K562 (cell line): ENCODE data around the gene RHOF. TPM values are rescaled to one million over a fixed set of nuclear protein-coding genes. Genes with fewer than 3 reads are reported as not detected.

ENCODE experiments used
- ATAC-seq: fragments of 200-7000 bp; cut with Tn5 transposase; 3 replicates; pipeline ENCODE4 v1.9.1; 2020; ENCODE audit warnings: moderate library complexity
- BruUV-seq: library from RNA; stranded (reverse); fragments of 400-500 nt; replicated peaks from 2 replicates; lab custom pipeline; 2021; lab: Mats Ljungman, UMichigan
- CTCF ChIA-PET: fragments of 300-600 bp; formaldehyde crosslinking; extraction: SDS; loops from one replicate; lab custom pipeline; 2021; ENCODE audit warnings: low intra/inter-chr PET ratio; lab: Yijun Ruan, JAX
- POLR2A ChIA-PET: fragments of 300-600, 350-650 bp; sonication (Branson Sonifier 250); formaldehyde crosslinking; extraction: SDS; loops from one replicate; lab custom pipeline; 2021; ENCODE audit warnings: antibody characterized with exemption, inconsistent platforms; lab: Yijun Ruan, JAX
- DNase-seq, 4 experiments: peaks; one replicate each; pipeline versions ENCODE4 v3.0.0 to v3.0.0-alpha.2; 2011 to 2018; ENCODE audit warnings: low spot score in 3 of 4, mixed read lengths in 3 of 4; ENCODE audit errors: extremely low read depth in 1 of 4
- FAIRE-seq: peaks from 2 replicates; lab custom pipeline; 2011; peaks lifted over from hg19 to GRCh38; lab: Jason Lieb, UNC
- H2AFZ ChIP-seq: 2 replicates; pipeline ENCODE4 v1.6.0; 2011; ENCODE audit warnings: low read depth, low read length, control low read depth, inconsistent platforms
- H3K27ac ChIP-seq: fragments of 200-600 bp; 3 replicates; pipeline ENCODE4 v1.8.0; 2011; ENCODE audit warnings: low read depth, mild to moderate bottlenecking, control low read depth, inconsistent platforms, low read length, moderate library complexity, mixed read lengths; ENCODE audit errors: extremely low read depth
- H3K27me3 ChIP-seq, 2 experiments: fragments of 300-600 bp in 1 of 2; 2 replicates in 1 of 2; 3 replicates in 1 of 2; pipeline versions ENCODE4 v1.6.0 to v1.8.0; 2011; ENCODE audit warnings: inconsistent platforms in 2 of 2, low read length in 2 of 2, mild to moderate bottlenecking in 1 of 2, mixed read lengths in 1 of 2, moderate library complexity in 1 of 2; ENCODE audit not compliant: control insufficient read depth in 2 of 2, insufficient read depth in 2 of 2
- H3K36me3 ChIP-seq: fragments of 300-600 bp; 3 replicates; pipeline ENCODE4 v1.8.0; 2011; ENCODE audit warnings: mild to moderate bottlenecking, low read length, inconsistent platforms; ENCODE audit not compliant: control insufficient read depth, insufficient read depth
- H3K4me1 ChIP-seq, 2 experiments: fragments of 200-600 bp in 1 of 2; replicated peaks in 1 of 2; 2 replicates in 1 of 2; 3 replicates in 1 of 2; pipeline versions ENCODE4 v1.5.1 to v1.8.0; 2011; ENCODE audit warnings: inconsistent platforms in 2 of 2, low read length in 2 of 2, mild to moderate bottlenecking in 1 of 2, mixed read lengths in 1 of 2, moderate library complexity in 1 of 2; ENCODE audit not compliant: control insufficient read depth in 2 of 2, insufficient read depth in 2 of 2
- H3K4me2 ChIP-seq: 2 replicates; pipeline ENCODE4 v1.6.1; 2011; ENCODE audit warnings: low read length, control low read depth, inconsistent platforms, mixed read lengths; ENCODE audit not compliant: insufficient read depth
- H3K4me3 ChIP-seq: fragments of 200-600 bp; sonication (generic), shearing (Covaris generic); 2 replicates; pipeline ENCODE4 v1.5.1; 2016; ENCODE audit warnings: control low read depth, inconsistent platforms
- H3K79me2 ChIP-seq: fragments of 200-600 bp; 3 replicates; pipeline ENCODE4 v1.8.0; 2011; ENCODE audit warnings: low read length, inconsistent platforms; ENCODE audit not compliant: control insufficient read depth, insufficient read depth
- H3K9ac ChIP-seq, 2 experiments: 2 replicates each; pipeline versions ENCODE4 v1.6.0 to v1.6.1; 2011; ENCODE audit warnings: low read depth in 2 of 2, low read length in 2 of 2, control low read depth in 1 of 2, inconsistent platforms in 1 of 2, mild to moderate bottlenecking in 1 of 2, mixed read lengths in 1 of 2; ENCODE audit not compliant: insufficient read depth in 1 of 2
- H3K9me1 ChIP-seq: one replicate; pipeline ENCODE4 v1.6.0; 2011; ENCODE audit warnings: inconsistent platforms, mild to moderate bottlenecking, low read length, moderate library complexity; ENCODE audit not compliant: control insufficient read depth, insufficient read depth
- H3K9me3 ChIP-seq: replicated peaks from 2 replicates; pipeline ENCODE4 v1.5.1; 2011; ENCODE audit warnings: low read depth, low read length, inconsistent platforms; ENCODE audit not compliant: control insufficient read depth, insufficient read depth
- H4K20me1 ChIP-seq: replicated peaks from 2 replicates; pipeline ENCODE4 v1.6.1; 2011; ENCODE audit warnings: low read length, inconsistent platforms, mixed read lengths; ENCODE audit not compliant: control insufficient read depth, insufficient read depth
- BRCA1 ChIP-seq, 2 experiments: fragments of 450-650 bp in 1 of 2; sonication (generic) in 1 of 2; formaldehyde crosslinking in 1 of 2; IDR thresholded peaks; 2 replicates each; pipeline versions ENCODE4 v1.5.0 to v1.6.1; 2017 to 2020; ENCODE audit warnings: mild to moderate bottlenecking in 1 of 2, missing genetic modification reagents in 1 of 2
- CREBBP ChIP-seq: IDR thresholded peaks from one replicate; pipeline ENCODE4 v1.6.1; 2012; ENCODE audit warnings: low read depth, mild to moderate bottlenecking, control low read depth, inconsistent platforms, low read length
- DIDO1 ChIP-seq: fragments of 450-650 bp; IDR thresholded peaks from 2 replicates; pipeline ENCODE4 v1.6.1; 2016; ENCODE audit warnings: low read depth, missing biosample characterization, missing genetic modification characterization
- FOS ChIP-seq: IDR thresholded peaks from 3 replicates; pipeline ENCODE4 v1.6.1; 2011; ENCODE audit not compliant: insufficient read length; ENCODE audit errors: extremely low read depth
- NEUROD1 ChIP-seq: fragments of 150-350 bp; IDR thresholded peaks from 2 replicates; pipeline ENCODE4 v1.6.1; 2014; ENCODE audit warnings: borderline replicate concordance, low read length, low read depth; ENCODE audit not compliant: partially characterized antibody
- PML ChIP-seq: IDR thresholded peaks from 2 replicates; pipeline ENCODE4 v1.6.1; 2012; ENCODE audit warnings: low read length, inconsistent platforms
- POU5F1 ChIP-seq: fragments of 150-350 bp; IDR thresholded peaks from 2 replicates; pipeline ENCODE4 v1.6.1; 2014; ENCODE audit warnings: borderline replicate concordance, low read length, low read depth, mild to moderate bottlenecking; ENCODE audit not compliant: partially characterized antibody
- SMAD3 ChIP-seq: fragments of 450-650 bp; formaldehyde crosslinking; conservative IDR thresholded peaks from 2 replicates; pipeline ENCODE4 v1.4.0; 2020; ENCODE audit warnings: mild to moderate bottlenecking
- SMAD4 ChIP-seq: fragments of 250-450 bp; sonication (Bioruptor Pico); conservative IDR thresholded peaks from 2 replicates; pipeline ENCODE4 v1.8.0; 2021; ENCODE audit warnings: inconsistent platforms, mild to moderate bottlenecking, moderate library complexity
- SP1 ChIP-seq: sonication (generic); formaldehyde crosslinking; IDR thresholded peaks from 2 replicates; pipeline ENCODE4 v1.8.1; 2022; ENCODE audit warnings: mild to moderate bottlenecking, missing genetic modification reagents
- SRSF9 ChIP-seq: fragments of 200-400 bp; formaldehyde crosslinking; IDR thresholded peaks from 2 replicates; pipeline ENCODE4 v1.6.1; 2017; ENCODE audit warnings: low read depth, low read length, borderline replicate concordance
- TRIM28 ChIP-seq: fragments of 450-650 bp; IDR thresholded peaks from 2 replicates; pipeline ENCODE4 v1.6.1; 2017
- TSHZ1 ChIP-seq: fragments of 250-450 bp; sonication (Bioruptor Pico); IDR thresholded peaks from 2 replicates; pipeline ENCODE4 v1.4.0; 2020; ENCODE audit warnings: mild to moderate bottlenecking, moderate library complexity
- ZC3H11A ChIP-seq: IDR thresholded peaks from 2 replicates; pipeline ENCODE4 v1.6.1; 2012; ENCODE audit warnings: low read depth, low read length, improper control_type of control experiment
- ZNF12 ChIP-seq: sonication (generic); formaldehyde crosslinking; IDR thresholded peaks from 2 replicates; pipeline ENCODE4 v1.4.0; 2020; ENCODE audit warnings: mild to moderate bottlenecking, missing genetic modification reagents
- ZNF143 ChIP-seq: sonication (generic); formaldehyde crosslinking; IDR thresholded peaks from 2 replicates; pipeline ENCODE4 v1.9.0; 2022; ENCODE audit warnings: mild to moderate bottlenecking, missing genetic modification reagents
- ZNF165 ChIP-seq: fragments of 250-450 bp; sonication (Bioruptor Pico); IDR thresholded peaks from 2 replicates; pipeline ENCODE4 v1.4.0; 2020; ENCODE audit warnings: borderline replicate concordance
- ZNF830 ChIP-seq: fragments of 250-450 bp; sonication (Bioruptor Pico); IDR thresholded peaks from 2 replicates; pipeline ENCODE4 v1.5.0; 2021; ENCODE audit warnings: mild to moderate bottlenecking
- WGBS: fragments of 100-300 bp; shearing (Covaris generic); methylation state at CpG from one replicate; pipeline ENCODE4 v1.1.6; 2016; ENCODE audit warnings: low coverage, mixed read lengths; ENCODE audit not compliant: insufficient coverage; ENCODE audit errors: missing lambda C conversion rate; 5-methylcytosine and 5-hydroxymethylcytosine counted together
- in situ Hi-C: fragments of 300-500 bp; cut with MboI; formaldehyde crosslinking; loops from 4 replicates; pipeline ENCODE4 v1.15.0; 2018; ENCODE audit warnings: inconsistent platforms, mixed read lengths
- intact Hi-C: fragments of 100-400 bp; cut with micrococcal nuclease; formaldehyde crosslinking; loops from 2 replicates; pipeline ENCODE4 v1.14.2; 2022
- polyA plus RNA-seq, 8 experiments: library from polyadenylated mRNA; depleted of rRNA in 4 of 8; stranded (reverse) in 5 of 8; unstranded in 3 of 8; fragments of >200 nt; fragmentation: Nextera tagmentation in 2 of 8; fragmentation: Illumina TruSeq in 1 of 8; extraction: Ambion mirVana in 2 of 8; extraction: Trizol in 1 of 8; gene quantifications; 2 replicates each; pipeline versions ENCODE4 v1.2.1 to v1.2.3, GENCODE V29; 2011 to 2014; ENCODE audit warnings: inconsistent platforms in 1 of 8, missing spikeins in 1 of 8
- total RNA-seq, 7 experiments: library from RNA; depleted of rRNA in 6 of 7; stranded (reverse); fragments of >200 nt in 6 of 7; fragmentation: Illumina TruSeq in 2 of 7; extraction: Trizol in 2 of 7; gene quantifications; 2 replicates each; pipeline versions ENCODE4 v1.2.1 to v1.2.3, GENCODE V29; 2011 to 2021; ENCODE audit warnings: low replicate concordance in 1 of 7

Gene RHOF
- total and polyA plus RNA-seq, 9 of the 15 experiments (the other 6 are each of a cell fraction or from before 2014, with no cell fraction given), result 0.13 to 10.1 (median 4.0) TPM

DNA sequence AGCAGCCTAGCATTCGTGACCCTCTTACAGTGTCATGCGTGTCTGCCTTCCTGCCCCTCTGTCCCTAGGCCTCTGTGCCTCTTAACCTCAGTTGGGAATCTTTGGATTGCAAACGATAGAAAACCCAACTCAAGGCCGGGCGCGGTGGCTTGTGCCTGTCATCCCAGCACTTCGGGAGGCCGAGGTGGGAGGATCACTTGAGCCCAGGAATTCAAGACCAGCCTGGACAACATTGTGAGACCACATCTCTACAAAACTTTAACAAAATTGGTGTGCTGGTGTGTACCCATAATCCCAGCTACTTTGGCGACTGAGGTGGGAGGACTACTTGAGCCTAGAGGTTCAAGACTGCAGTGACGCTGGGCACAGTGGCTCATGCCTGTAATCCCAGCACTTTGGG lies 44.2 kb downstream of the RHOF start (continued):
- TF ChIP-seq ZNF12 (CRISPR knock-in tag), result 0 out of 2 replicates have a peak, but pooled peaks have one; percentile 76
- no peak for TF ChIP-seq FOS
- TF ChIP-seq ZNF830 (CRISPR knock-in tag), result no peak
- TF ChIP-seq TRIM28, result peak; percentile 8; the same call in 1 of the 2 replicates

DNA sequence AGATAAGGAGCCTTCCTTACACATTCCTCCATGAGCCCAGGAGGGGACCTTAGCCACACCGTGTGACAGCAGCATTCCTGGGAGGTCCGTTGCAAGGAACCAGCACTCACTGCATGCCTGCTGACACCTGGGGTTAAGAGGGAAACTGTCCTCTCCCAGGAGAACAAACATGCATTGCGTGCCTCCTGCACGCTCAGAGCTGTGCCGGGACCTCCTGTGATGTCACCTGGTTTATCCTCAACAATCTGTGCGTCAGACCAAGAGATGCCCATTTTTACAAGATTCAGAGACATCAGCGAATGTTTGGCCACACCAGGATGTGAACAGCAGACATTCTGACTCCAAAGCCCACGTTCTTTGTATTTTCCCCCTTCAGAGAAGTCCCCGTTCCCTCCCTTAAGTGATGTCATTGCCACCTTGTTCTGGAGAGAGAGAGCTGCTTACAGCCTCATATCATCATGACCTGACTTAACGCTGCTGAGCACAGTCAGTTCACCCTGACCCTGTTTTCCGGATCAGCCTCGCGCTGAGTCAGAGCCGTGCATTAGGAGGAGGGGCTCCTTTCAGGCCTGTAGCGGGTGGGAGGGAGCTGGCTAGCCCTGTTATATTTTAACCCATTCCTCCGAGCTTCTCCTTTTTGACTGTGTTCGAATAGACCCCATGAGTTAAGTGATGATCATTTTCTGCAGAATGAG lies 44.8 kb downstream of the RHOF start:
- H3K27ac ChIP-seq, result peak overlapping the region; percentile 95
- H3K4me3 ChIP-seq, result no peak overlapping the region
- WGBS, result 3% methylated on average over 17 of the region's 17 CpGs
- 0 out of 3 replicates have a peak, but pooled peaks cover 3% of the 10 kb centered on the region for H3K79me2 ChIP-seq
- H3K9me1 ChIP-seq, result peaks cover 4% of the 10 kb centered on the region
- 0 out of 2 replicates have a peak, but pooled peaks cover 4% of the 10 kb centered on the region for H4K20me1 ChIP-seq
- ATAC-seq, result peak; percentile 100
- ChIA-PET POLR2A (interaction anchor here (0.6 to 2.1 kb wide), 15 partner anchors 11 to 1122 kb away, joined by 3 to 14 read pairs (median 4); partner anchors contain the start of gene TMEM120B), CTCF (no interaction called here)
- BruUV-seq, result no TSS peak
- H3K4me1 ChIP-seq, result peaks cover 14 to 23% of the 10 kb centered on the region in 2 experiments
- H3K4me2 ChIP-seq, result peak overlapping the region; percentile 56
- peak; percentile 100 for FAIRE-seq
- peaks cover 38% of the 10 kb centered on the region for H3K36me3 ChIP-seq
- no peaks in the 10 kb centered on the region for H3K27me3 ChIP-seq
- H3K9me3 ChIP-seq, result no peaks in the 10 kb centered on the region
- H2AFZ ChIP-seq, result peak overlapping the region; percentile 78
- DNase-seq, result peak; percentile 84 to 95 (median 87)
- H3K9ac ChIP-seq, result peak overlapping the region; percentile 68 to 82; a peak in 3 of 4 replicates
- intact Hi-C loops (no loop called here), in situ Hi-C loops (no loop called here)
- TF ChIP-seq TSHZ1 (CRISPR knock-in tag) (no peak), DIDO1 (tag) (0 out of 2 replicates have a peak, but pooled peaks have one; percentile 21), ZC3H11A (no peak), ZNF165 (CRISPR knock-in tag) (no peak), SP1 (peak; percentile 57), TRIM28 (peak; percentile 57; the same call in 1 of the 2 replicates), SRSF9 (no peak), PML (0 out of 2 replicates have a peak, but pooled peaks have one; percentile 16), POU5F1 (no peak), ZNF143 (CRISPR knock-in tag) (0 out of 2 replicates have a peak, but pooled peaks have one; percentile 28), NEUROD1 (peak; percentile 45), SMAD3 (no peak), ZNF830 (CRISPR knock-in tag) (no peak), CREBBP (no peak), BRCA1 (IDR thresholded peaks at IDR 0.05) (no peak), BRCA1 (CRISPR knock-in tag; IDR thresholded peaks at IDR 0.05) (no peak), SMAD4 (CRISPR knock-in tag) (peak; percentile 72)
